NK-92 (cell line): ENCODE measurements around the gene GUCA1A.
"Not testable (repeated sequence)": the region's sequence is repeated elsewhere in the genome, so short reads cannot be mapped to it uniquely, and the experiment has no call there.

Source experiments
- DNase-seq: peaks from one replicate; lab custom pipeline; 2025; ENCODE audit not compliant: unreplicated experiment; lab: John Stamatoyannopoulos, UW

GUCA1A gene

DNA sequence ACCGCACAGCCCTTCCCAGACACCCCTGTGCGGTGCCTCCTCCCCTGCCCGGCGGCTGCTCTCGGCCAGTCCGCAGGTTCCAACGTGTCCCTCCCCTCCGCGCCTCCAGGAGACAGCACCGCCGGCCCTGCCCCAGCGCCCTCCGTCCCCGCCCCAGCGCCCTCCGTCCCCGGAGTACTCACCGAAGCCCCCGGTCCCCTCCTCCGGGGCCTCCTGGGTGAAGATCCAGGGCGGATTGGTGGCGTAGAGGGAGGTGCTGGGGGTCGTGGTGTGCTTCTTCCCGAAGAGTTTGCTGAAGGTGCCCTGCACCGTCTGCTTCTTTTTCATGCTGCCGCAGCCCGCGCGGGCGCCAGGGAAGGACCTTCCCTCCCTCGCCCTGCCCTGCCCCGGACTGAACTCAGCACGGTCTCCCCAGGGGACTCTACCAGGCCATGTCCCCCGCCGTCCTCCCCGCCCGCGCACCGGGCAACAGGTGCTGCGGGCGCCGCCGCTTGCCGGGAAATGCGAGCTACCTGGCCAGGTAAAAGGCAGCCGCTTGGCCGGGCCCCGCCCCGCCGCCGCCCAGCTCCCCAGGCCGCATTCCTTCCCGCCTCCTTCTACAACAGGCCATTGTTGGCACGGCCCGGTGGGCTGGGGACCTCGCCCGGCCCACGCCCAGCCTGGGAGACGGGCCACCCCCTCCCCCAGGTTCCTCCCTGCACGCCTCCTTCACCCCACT lies 30.9 kb upstream of the GUCA1A start, which contains the start of gene C6orf132:
C6orf132 (minus strand) TSS at position 503 of the 718 bp plus-strand sequence; CDS start at position 327, 176 bp downstream.
- no peak for DNase-seq

DNA sequence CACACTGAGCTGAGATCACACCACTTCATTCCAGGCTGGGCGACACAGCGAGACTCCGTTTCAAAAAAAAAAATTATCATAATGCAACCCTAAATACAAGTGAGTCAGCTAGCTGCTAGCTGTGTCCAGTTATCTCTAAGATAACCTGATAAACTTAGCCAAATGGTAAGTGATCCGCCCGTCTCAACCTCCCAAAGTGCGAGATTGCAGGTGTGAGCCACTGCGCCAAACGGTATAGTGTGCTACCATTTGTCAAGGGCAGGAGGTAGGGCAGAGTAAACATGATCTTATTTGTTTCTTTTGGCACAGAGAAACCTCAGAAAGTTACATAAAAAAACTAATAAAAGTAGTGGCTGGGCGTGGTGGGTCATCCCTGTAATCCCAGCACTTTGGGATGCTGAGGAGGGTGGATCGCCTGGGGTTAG lies 26.0 kb upstream of the GUCA1A start:
- no peak for DNase-seq

GRCh38 chr6:42148058-42148457 lies 25.1 kb upstream of the GUCA1A start:
- no peak for DNase-seq

- DNase-seq: no peak
Observed at GRCh38 chr6:42150254-42150653, 22.9 kb upstream of the GUCA1A start.

DNA sequence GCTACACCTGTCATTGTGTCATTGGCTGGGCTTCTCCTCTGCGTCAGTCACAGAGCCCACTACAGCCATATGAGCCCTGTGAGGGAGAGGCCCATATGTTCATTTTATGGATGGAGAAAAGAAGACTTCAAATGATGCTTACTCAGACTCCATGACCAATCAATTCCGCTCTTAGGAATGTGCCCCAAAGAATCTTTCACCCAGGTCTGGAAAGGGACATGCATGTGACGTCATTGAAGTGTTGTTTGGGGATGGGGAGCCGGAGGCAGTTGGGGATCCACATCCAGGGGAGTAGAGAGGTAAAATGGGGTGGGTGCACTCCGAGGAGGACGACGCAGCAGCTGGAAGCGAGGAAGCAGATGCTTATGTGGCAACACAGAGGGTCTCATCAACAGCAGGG lies 21.1 kb upstream of the GUCA1A start:
- no peak for DNase-seq

GRCh38 chr6:42152528-42153213 lies 20.5 kb upstream of the GUCA1A start:
- not testable (repeated sequence) for DNase-seq

DNA sequence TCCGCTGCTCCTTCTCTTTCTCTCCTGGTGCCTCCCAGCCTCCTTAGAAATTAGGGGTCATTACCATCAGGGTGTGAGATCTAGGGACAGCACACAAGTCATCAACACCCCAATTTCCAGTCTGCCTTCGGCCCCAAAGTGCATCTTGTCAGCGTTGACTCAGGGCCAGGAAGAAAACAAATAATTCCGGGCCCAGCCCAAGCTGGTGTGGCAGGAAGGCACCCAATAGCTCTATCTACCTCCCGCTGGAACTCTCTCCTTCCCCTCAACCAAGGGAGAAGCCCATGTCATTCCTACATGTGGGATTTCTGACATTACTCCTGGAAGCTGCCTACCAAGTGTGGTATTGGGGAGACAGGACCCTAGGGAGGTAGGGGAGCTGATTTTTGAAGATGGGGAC lies 19.2 kb upstream of the GUCA1A start:
- DNase-seq: no peak

DNA sequence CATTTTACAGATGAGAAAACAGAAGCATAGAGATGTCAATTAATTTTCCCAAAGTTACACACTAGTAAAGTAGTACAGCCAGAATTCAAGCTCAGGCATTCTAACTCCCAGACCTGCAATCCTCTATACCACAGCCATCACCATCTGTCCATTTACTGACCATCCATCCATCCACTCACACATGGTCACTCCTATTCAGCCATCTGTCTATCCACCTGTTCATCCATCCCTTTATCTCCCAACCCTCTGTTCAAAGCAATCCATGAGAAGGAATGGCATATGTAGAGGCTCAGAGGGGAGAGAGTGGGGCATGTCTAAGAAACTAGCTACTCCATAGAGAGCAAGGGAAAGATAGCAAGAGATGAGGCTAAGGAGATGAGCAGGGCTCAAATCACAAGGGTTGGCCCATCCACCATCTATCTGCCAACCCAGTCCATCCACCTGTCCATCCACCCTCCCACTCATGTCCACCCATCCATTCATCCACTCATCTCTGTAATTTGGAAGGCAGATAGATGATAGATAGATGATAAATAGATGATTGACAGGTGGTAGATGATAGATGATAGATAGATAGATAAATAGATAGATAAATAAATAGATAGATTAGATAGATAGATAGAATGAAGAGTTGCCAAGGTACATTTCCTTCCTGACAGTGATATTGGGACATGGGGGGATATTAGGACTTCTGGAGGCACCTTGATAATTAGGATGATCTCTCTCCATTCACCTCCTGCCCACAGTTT lies 18.5 kb upstream of the GUCA1A start:
- DNase-seq: no peak

DNA sequence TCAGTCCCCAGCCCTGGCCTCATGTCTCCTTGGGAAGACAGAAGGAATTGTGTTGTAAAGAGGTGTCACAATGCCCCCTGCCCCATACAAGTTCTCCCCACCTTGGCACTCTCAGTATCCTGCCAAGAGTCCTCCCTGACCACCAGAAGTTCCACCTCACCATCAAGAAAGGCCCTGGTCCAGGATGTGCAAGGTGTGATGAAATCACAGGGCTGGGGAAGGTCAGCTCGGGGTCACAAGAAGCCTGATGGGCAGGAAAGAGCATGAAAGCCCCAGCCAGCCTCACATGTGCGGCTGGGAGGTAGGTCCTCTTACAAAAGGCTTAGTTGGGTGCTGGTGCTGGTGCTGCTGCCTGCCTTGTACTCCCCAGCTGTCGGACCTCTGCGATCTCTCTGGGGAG lies 17.9 kb upstream of the GUCA1A start:
- no peak for DNase-seq

GRCh38 chr6:42156638-42157037 lies 16.5 kb upstream of the GUCA1A start:
- no peak for DNase-seq

DNA sequence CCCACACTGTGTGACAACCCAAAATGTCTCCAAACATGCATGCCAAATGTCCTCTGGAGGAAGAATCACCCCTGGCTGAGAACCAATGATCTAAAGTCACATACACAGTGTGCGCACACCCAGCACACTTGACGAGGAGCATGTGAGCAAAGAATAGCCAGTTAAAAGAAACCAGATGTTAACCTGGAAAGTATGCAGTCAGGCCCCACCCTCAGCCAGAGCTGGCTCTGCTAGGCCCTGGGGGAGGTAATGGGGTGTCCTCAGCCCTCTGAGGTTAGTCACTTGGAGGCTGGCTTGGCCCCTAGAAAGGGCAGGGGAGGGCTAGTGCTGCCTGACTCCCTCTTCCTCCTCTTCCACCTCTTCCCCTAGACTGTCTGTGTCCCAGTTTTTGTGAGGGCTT lies 15.2 kb upstream of the GUCA1A start:
- no peak for DNase-seq

- DNase-seq: no peak
Observed at GRCh38 chr6:42158631-42159030, 14.5 kb upstream of the GUCA1A start.

GRCh38 chr6:42159431-42160024 lies 13.6 kb upstream of the GUCA1A start:
- DNase-seq: no peak

DNA sequence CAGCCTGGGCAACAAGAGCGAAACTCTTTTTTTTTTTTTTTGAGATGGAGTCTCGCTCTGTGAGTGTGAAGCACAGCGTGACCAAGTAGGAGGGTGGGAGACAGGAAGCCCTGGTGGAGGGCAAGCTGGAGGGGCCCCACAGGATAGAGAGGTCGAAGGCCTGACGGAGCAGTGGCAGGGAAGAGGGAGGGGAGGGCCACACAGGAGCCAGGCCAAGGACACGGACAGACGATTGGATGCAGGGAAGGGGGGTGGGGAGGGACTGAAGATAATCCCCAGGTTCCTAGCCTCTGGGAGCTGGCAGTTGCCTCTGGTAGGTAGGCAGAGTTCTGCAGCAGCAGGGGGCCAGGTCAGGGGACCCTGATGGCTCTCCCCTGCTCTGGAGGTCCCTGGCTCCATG lies 10.8 kb upstream of the GUCA1A start:
- DNase-seq: no peak

DNA sequence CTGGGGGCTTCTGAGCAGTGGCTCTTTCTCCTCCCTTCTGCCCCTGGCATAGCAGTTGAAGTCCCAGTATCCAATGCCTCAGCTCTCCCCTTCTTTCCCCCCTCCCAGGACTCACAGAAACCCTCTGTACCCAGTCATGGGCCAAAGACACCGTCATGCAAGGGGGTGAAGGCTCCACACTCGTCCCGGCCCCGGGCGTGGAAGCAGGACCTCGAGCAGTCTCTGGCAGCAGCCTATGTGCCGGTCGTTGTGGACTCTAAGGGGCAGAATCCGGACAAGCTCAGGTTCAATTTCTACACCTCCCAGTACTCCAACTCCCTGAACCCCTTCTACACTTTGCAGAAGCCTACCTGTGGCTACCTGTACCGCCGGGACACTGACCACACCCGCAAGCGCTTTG lies 10.4 kb upstream of the GUCA1A start:
- no peak for DNase-seq

DNA sequence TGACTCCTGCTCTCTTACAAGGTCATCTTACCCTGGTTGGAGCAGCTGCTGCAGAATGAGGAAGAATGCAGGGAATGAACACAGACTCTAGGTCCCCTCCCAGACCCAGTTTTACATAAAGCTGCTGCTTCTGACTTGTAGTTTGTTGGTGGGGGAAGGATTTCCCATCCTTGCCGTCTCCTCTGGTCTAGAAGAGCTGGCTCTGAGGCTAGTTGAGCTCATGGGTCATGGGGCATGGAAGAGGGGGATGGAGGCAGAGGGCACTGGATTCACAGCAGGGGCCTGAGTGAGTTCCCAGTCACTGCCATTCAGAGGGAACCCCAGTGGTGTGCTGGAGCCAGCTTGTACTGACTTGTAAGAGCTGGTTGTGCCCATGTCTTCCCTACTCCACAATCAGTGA lies 9.2 kb upstream of the GUCA1A start:
- DNase-seq: no peak

- no peak for DNase-seq
Observed at GRCh38 chr6:42165016-42165415, 8.1 kb upstream of the GUCA1A start.

GRCh38 chr6:42166444-42167141 lies 6.6 kb upstream of the GUCA1A start:
- DNase-seq: no peak

- no peak for DNase-seq
Observed at GRCh38 chr6:42168650-42169049, 4.5 kb upstream of the GUCA1A start.

GRCh38 chr6:42169780-42170179 lies 3.4 kb upstream of the GUCA1A start:
- DNase-seq: not testable (repeated sequence)
